ENCODE measurements around the gene PPFIA4. TPM values are rescaled to one million over a fixed set of nuclear protein-coding genes. Genes with fewer than 3 reads are reported as not detected.

Gene PPFIA4
- total and polyA plus RNA-seq, 9 of the 15 experiments (the other 6 are each of a cell fraction or from before 2014, with no cell fraction given): 0.07 to 12.0 (median 0.70) TPM

GRCh38 chr1:203006948-203007871, 19.1 kb upstream of the PPFIA4 start, which contains the start of gene TMEM183A (continued):
- TF ChIP-seq SP2 (IDR thresholded peaks at IDR 0.05; ENCODE audit: extremely low read depth, low read depth, low read length, poor library complexity, severe bottlenecking) (no peak), SPI1 (IDR thresholded peaks at IDR 0.05; ENCODE audit: borderline replicate concordance, low read depth, low read length) (no peak), MAFK (IDR thresholded peaks at IDR 0.05; ENCODE audit: low read length) (0 out of 2 replicates have a peak, but pooled peaks have one; percentile 3), ESRRA (IDR thresholded peaks at IDR 0.05; ENCODE audit: borderline replicate concordance, low read depth) (peak; percentile 65; the same call in 1 of the 2 replicates), ZNF639 (CRISPR knock-in tag; conservative IDR thresholded peaks at IDR 0.05 in 1 of 2, IDR thresholded peaks at IDR 0.05 in 1 of 2) (peak in 1 of 2 experiments; percentile 92; a peak in 2 of 4 replicates), ZNF408 (CRISPR knock-in tag; IDR thresholded peaks at IDR 0.05; ENCODE audit: low read depth) (no peak), PBX2 (CRISPR knock-in tag; IDR thresholded peaks at IDR 0.05; ENCODE audit: low read depth) (no peak), PBX2 (tag; conservative IDR thresholded peaks at IDR 0.05; ENCODE audit: low read depth) (no peak), UBTF (IDR thresholded peaks at IDR 0.05; ENCODE audit: borderline replicate concordance in 1 of 2, low read depth in 2 of 2, low read length in 2 of 2) (peak; percentile 69 to 89; a peak in 3 of 4 replicates), MCM3 (IDR thresholded peaks at IDR 0.05) (no peak), ZNF444 (CRISPR knock-in tag; IDR thresholded peaks at IDR 0.05) (no peak), TAF1 (IDR thresholded peaks at IDR 0.05; ENCODE audit: control insufficient read depth, extremely low read depth, insufficient read depth, low read length, severe bottlenecking) (peak; percentile 89), MTA2 (IDR thresholded peaks at IDR 0.05; ENCODE audit: low read depth) (no peak), HINFP (tag; conservative IDR thresholded peaks at IDR 0.05; ENCODE audit: low read depth) (no peak), KLF16 (IDR thresholded peaks at IDR 0.05) (peak; percentile 69), MYBL2 (IDR thresholded peaks at IDR 0.05; ENCODE audit: low read depth) (no peak), MYBL2 (CRISPR knock-in tag; IDR thresholded peaks at IDR 0.05; ENCODE audit: borderline replicate concordance) (no peak), PHF21A (IDR thresholded peaks at IDR 0.05; ENCODE audit: borderline replicate concordance, low read depth) (0 out of 2 replicates have a peak, but pooled peaks have one; percentile 20)
